HG03571 (cell line): Measurements from ENCODE around the gene FAM89A.

Experiments used
- ATAC-seq: cut with Tn5 transposase; IDR thresholded peaks from one replicate; pipeline ENCODE4 v1.9.1; 2021; ENCODE audit not compliant: unreplicated experiment

The FAM89A gene

GRCh38 chr1:231040019-231040799 is at the start of gene FAM89A:
FAM89A (minus strand) TSS chr1:231040254; CDS start chr1:231040211, 43 bp downstream.
- ATAC-seq, result peak; percentile 58

DNA sequence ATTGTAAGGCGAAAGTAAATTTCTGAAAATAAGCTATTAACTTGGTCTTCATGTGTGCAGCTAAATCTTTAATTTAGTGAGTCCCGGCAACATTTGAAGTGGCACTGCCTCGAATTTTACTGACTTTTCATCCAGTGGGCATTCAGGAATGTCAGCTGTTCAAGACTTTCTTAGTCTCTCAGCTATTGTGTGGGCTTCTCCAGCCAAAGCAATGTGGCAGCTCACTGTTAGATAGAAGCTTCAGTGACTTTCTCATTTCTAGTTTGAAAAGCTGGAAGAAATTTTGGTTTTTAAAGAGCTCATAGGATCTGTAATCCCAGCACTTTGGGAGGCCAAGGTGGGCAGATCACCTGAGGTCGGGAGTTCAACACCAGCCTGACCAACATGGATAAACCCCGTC is 44.3 kb upstream of the FAM89A start:
- no peak for ATAC-seq

DNA sequence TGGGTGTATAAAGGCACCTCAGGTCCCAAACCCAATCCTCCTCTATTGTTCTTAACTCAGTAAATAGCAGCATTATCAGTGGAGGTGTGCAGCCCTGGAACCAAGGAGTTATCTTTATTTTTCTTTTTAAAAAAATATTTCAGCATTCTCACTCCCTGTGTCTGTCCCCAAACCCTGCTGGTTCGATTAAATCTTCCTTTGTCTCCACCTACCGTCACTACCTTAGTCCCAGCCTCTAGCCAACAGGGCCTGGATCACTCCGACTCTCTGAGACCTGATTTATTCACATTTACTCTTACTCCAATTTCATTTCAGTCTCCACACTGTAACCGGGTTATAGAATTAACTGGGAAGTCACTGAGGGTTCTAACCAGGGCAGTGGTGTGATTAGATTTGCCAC is 39.1 kb upstream of the FAM89A start:
- no peak for ATAC-seq

- no peak for ATAC-seq
Measured at GRCh38 chr1:231078250-231078649, 38.2 kb upstream of the FAM89A start.

DNA sequence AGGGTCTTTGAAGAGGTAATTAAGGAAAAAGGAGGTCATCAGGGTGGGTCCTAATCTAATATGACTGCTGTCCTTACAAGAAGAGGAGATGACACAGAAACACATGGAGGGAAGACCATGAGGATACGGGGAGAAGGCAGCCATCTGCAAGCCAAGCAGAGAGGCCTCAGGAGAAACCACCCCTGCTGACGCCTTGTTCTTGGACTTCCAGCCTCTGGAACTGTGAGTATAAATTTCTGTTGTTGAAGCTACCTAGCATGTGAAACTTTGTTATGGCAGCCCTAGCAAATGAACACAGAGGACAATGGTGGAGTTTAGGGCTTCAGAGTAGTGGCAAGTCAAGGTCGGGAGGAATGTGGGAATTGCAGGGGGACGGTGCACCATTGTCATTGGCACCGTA is 36.7 kb upstream of the FAM89A start:
- no peak for ATAC-seq

- no peak for ATAC-seq
Measured at GRCh38 chr1:231075497-231075896, 35.4 kb upstream of the FAM89A start.

- no peak for ATAC-seq
Measured at GRCh38 chr1:231075020-231075419, 35.0 kb upstream of the FAM89A start.

- ATAC-seq, result no peak
Measured at GRCh38 chr1:231074046-231074445, 34.0 kb upstream of the FAM89A start.

DNA sequence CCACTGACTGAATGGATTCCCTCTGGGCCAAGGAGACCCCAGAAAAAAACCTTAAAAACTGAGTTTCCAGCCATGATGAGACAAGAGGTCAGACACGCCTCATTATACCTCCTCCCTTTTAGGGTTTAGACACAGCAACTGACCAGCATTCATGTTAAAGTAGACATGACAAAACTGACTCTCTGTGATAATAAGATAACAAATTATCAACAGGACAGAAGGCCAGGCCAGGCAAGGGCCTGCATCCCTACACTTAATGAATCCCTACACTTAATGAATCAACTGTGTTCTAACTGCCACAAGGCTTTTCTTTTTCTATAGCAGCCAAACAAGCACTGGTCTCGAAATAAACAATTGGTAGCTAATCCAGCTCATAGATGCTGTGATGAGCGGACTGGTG is 33.3 kb upstream of the FAM89A start:
- ATAC-seq, result no peak

- no peak for ATAC-seq
Measured at GRCh38 chr1:231072502-231073094, 32.5 kb upstream of the FAM89A start.

GRCh38 chr1:231072041-231072440 is 32.0 kb upstream of the FAM89A start:
- no peak for ATAC-seq

GRCh38 chr1:231070758-231071444 is 30.8 kb upstream of the FAM89A start:
- ATAC-seq, result no peak

DNA sequence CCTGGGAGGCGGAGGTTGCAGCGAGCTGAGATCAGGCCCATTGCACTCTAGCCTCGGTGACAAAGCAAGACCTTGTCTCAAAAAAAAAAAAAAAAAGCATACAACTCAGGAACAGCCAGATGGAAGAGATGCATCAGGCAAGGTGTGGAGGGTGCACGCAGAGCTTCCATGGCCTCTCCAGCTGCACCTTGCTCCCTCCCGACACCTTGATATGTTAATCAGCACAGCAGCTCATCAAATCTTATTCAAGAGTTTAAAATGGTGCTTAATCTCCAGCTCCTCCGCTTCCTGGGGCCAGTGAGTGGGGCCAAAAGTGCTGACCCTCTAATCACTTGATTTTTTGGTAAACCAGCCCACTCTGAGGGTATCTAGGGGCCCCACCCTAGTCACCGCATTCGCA is 29.3 kb upstream of the FAM89A start:
- no peak for ATAC-seq

DNA sequence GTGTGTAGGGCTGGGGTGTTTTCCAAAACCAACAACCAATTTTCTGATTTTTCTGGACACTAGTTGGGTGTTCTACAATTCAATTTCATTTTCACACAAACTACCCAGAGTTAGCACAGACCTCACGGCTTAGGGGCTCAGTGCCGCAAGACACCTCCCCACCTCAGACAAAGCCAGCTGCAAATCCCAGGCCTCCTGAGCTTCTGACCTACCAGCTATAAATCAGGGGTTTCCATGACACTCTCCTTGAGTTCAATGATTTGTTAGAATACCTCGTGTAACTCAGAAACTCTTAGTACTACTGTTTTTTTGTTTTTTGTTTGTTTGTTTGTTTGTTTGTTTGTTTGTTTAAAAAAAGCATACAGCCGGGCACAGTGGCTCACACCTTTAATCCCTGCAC is 28.7 kb upstream of the FAM89A start:
- ATAC-seq, result no peak

- no peak for ATAC-seq
Measured at GRCh38 chr1:231065510-231066241, 25.6 kb upstream of the FAM89A start.

GRCh38 chr1:231064418-231064817 is 24.4 kb upstream of the FAM89A start:
- ATAC-seq, result no peak

DNA sequence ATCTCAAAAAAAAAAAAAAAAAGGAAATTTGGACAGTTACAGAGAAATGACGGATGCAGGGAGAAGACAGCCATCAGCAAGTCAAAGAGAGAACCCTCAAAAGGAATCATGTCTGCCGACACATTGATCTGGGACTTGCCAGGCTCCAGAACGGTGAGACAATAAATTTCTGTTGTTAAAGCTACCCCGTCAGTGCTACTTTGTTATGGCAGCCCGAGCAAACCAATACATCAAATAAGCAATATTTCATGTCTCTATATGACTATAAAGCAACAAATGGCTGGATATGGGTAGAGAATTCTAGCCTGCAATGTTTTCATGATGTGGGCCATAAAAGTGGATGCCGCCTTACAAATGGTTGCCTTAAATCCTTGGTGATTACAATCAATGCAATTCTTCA is 23.3 kb upstream of the FAM89A start:
- no peak for ATAC-seq

GRCh38 chr1:231062500-231063270 is 22.6 kb upstream of the FAM89A start:
- ATAC-seq, result no peak

DNA sequence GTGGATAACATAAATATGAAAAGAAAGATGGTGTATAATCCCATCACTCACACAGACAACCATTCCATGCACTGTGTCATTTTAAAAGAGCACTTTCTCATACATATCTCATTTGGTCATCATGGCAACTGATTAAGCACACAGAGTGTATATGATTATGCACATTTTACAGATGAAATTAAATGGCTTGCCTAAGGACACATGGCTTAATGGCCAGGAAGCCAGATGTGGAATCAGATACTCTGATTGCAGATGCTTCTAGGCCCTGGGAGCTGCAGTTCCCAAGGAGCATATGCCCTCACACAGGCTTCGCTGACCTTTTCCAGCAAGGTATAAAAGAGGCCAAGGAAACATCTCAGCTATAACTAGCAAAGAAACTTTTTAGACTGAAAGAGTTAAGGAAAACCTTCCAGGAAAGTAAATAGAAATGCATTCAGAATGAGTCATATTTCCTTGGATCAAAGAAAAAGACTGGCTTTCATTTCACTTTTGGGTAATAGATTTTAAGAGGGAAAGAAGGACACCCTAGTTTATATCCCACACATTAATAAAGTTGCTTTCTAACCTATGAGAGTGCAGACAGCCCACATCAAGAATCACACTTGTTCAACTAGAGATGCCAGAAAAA is 19.6 kb upstream of the FAM89A start:
- ATAC-seq, result no peak

GRCh38 chr1:231058416-231059109 is 18.5 kb upstream of the FAM89A start:
- no peak for ATAC-seq
